Esophagus mucosa (tissue), 1 donor: ENCODE results near the gene ART4. TPM values are rescaled to one million over a fixed set of nuclear protein-coding genes. Genes with fewer than 3 reads are reported as not detected.

Source experiments
- ATAC-seq: fragments of 200-7000 bp; cut with Tn5 transposase; one replicate; pipeline ENCODE4 v1.9.1; 2020
- total RNA-seq: library from RNA; stranded (reverse); gene quantifications from one replicate; pipeline ENCODE4 v1.2.4, GENCODE V29; 2023
- donor health status: DM: yes; HTN: yes; CAD: no.

Gene ART4
- total RNA-seq = 0.08 TPM

DNA sequence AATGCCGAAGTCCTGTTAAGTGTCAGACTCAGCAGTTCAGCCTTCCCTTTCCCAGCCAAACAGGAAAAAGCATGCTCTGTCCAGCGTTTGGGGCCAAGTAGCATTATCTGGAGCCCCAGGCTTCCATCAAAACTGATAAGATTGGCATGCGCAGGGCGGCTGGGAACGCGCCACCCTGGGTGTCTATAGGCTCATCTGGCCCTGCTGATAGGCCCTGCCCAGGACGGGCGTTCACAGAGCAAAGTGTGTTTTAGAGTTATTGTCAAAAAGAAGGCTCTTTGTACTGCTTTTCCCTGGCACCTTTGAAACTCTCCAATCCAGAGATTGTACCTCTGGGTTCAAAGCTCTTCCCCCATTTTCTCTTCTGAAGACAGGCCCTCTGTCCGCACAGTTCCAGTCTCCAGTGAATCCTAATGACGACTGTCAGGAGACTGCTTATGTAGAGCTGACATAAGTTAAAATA, at the start of gene ART4:
Gene ART4 (minus strand): TSS at position 102 of the 463 bp plus-strand sequence. CDS start 413 bp downstream, outside the sequence.
- ATAC-seq = no peak

- peak; percentile 44 for ATAC-seq
Measured at GRCh38 chr12:14892726-14893505, 49.6 kb upstream of the ART4 start.

GRCh38 chr12:14890701-14891100, 47.4 kb upstream of the ART4 start:
- no peak for ATAC-seq

GRCh38 chr12:14886271-14886670, 42.9 kb upstream of the ART4 start:
- ATAC-seq = no peak

GRCh38 chr12:14885718-14886221, 42.4 kb upstream of the ART4 start, which contains the start of gene MGP:
Gene MGP, minus strand, starts transcription at chr12:14885854. Its CDS starts 63 bp downstream, at chr12:14885791.
- peak; percentile 70 for ATAC-seq

DNA sequence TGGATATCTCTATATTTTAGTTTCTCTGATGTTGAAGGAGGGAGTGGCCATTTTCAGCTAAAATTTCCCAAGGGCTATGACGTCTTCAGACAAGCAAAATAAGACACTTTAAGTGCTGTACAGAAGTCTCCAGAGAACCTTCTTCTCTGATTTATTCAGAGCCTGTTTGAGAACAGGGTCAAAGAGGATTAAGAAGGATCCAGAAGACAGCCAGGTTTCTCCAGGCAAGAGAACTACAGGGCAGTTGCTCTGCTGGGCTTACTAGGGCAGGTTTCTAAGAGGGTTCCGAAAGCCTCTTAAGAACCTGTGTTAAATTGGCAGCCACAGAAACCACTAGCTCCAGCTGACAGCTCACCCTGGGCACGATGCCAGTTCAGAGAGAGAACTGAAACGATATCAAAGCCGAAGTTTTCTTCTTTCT, 41.1 kb upstream of the ART4 start:
- ATAC-seq = peak; percentile 67

GRCh38 chr12:14883686-14884085, 40.4 kb upstream of the ART4 start:
- ATAC-seq = no peak

DNA sequence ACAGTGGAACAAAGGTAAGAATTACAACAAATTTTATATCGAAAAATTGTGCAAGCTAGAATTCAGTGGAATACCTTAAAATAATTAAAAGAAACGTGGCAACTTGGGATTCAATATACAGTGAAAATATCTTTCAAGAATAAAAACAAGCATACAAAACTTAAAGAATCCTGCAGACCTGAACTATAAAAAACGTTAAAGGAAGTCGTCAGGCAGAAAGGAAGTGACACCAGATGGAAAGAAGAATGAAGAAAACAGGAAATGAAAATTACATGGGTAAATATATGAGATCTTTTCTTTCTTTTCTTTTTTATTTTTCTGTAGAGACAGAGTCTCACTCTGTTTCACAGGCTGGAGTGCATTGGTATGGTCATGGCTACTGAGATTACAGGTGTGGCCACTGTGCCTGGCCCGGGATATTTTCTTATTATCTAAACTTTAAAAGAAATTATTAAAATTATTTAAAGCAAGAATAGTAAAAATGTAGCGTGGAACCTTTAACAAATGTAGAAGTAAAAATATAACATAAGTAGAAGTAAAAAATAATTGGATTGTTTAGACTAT, 37.6 kb upstream of the ART4 start:
- ATAC-seq = no peak

DNA sequence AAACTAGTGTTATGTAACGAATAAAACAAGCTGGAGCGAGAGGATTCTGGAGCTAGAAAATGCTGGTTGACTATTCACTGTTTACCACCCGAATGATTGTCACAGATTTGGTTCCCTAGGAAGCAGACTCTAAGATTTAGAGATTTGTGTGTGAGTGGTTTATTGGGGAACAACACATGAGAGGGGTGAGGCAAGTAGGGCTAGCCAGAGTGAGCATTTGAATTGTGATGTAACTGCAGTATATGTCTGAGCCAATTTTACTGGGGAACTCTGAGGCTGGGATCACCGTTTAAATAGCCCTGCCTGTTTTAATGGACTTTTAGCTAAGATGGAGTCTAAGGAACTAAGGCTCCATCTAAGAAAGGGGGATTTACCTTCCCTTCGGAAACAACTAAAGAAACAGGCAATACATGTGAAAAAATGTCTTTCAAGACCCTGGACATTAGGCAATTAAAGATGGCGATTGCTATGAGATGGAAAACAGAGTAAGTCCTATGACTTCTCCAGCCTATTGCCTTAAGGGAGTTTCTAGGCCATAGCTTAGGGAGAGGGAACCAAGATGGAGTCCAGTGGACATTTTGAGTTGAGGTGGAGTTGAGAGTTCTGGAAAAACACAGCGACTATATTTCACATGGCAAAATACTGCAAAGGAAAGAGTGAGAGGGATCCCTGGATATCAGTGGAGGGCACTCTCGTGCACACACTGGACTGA, 36.1 kb upstream of the ART4 start:
- no peak for ATAC-seq

DNA sequence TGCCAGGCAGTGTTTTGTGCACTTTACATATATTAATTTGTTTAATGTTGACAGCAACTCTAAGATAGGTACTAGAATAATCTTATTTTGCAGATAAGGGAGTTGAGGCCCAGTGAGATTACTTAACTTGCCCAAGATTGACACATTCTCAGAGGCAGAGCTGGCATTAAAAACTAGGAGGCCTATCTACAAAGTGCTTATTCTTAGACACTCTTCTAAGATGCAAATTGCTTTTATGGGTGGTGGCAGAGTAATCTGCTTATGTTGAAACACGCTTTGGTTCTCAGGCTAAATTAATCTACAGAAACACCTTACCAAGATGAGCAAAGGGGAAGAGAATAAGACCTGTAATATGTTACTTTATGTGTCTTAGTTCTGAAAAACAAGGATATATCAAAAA, 35.2 kb upstream of the ART4 start:
- no peak for ATAC-seq

- no peak for ATAC-seq
Measured at GRCh38 chr12:14876833-14877232, 33.5 kb upstream of the ART4 start.

DNA sequence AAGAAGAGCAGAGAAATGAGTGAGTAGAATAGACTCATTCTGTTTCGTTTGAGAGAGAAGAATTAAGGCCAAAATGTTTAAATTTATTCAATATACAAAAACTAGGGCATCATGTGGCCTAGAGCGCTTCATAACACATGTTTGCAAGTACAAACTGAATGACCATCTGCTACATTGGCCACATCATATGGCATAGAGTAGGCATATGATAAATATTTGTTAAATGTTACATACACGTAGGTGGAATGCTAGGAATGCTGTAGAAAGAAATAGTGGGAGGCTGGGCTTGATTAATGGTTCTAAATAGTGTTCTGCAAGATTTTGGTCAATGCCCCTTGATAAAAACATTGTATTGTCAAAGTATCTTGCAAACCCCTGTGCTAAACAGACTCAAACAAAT, 31.6 kb upstream of the ART4 start:
- ATAC-seq = no peak

DNA sequence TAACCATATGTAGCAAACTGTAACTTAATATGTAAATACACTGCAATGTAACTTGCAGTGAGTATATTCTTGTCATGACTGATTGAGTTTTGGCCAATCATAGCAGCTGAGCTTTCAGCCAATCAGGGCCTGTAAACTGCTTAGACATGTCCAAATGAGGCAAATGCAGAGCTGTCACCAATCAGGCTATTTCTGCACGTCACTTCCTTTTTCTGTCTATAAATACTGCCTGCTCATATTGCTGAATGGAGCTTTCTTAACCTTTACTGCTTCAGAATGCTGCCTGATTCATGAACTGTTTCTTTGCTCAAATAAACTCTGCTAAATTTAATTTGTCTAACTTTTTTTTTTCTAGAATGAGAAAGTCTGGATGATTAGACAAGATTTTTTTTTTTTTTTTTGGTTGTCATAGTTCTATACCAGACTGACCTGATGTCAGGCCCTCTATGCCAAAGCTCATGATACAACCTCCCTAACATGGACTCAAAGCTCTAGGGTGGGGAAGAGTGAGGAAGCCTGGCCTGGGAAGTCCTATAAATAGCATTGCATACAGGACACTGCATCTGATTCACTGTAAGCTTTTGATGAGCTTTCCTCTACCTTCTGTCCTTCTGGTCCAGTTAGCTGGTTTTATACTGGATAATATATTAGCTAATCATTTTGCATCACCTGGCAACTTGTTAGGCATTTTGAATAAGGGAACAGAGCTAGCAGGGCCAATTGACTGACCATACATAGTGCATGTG, 30.3 kb upstream of the ART4 start:
- ATAC-seq = no peak

DNA sequence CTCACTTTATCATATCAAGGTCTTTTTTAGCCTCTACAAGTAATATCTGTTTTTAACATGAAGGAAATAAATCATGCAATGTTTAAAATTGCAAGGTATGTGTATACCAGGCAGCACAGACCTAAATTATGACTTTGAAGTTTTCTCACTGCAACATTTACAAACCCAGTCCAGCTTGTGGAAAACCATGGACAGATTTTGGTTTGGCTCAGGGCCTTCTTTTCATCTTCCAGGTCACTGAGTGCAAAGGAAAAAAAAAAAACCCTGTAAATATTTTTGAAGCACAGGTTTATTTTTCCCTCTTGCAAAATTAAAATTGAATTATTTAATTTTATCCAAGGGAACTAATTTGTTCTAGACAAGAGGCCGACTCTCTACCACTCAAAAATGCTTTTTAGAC, 28.6 kb upstream of the ART4 start:
- ATAC-seq = no peak

DNA sequence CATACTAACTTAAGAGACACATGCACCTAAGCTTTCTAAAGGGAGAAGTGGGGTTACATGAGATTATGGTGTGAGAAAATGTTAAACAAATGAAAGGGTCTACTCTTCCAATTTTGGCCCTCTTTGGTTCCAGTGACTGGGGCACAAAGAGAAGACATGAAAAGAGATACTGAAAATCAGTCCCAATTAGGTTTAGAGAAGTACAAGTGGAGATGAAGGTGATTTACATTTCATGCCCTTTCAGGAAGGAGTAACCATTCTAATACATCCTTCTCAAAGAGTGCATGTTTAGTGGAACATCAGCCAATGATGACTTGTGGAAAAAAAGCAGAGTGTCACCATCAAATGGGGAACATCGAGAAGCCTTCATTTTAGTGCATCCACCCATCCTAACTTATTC, 27.9 kb upstream of the ART4 start:
- ATAC-seq = no peak

DNA sequence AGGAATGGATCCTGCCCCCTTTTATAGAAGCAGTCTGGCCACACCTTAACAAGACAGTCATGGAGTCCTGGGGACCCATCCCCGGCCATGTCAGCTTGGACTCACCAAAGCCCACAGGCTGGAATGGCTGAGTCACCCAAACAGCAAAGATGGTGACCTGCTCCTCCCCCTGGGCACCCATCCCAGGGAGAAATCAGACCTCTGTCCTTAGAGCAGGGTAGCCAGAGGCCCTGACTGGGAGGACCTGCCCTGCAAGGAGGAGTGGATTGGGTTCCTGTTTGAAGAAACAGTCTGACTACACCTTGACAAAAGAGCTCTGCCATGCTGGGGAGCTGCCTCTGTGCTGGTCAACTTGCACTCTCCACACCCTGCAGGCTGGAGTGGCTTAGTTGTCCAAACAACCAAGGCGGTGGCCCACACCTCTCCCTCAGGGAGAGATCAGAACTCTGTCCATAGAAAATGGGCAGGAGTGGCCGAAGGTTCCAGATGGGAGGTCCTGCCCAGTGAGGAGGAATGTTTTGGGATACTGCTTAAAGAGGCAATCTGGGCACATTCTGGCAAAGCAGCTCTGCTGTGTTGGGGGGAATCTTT, 25.7 kb upstream of the ART4 start:
- peak; percentile 96 for ATAC-seq

DNA sequence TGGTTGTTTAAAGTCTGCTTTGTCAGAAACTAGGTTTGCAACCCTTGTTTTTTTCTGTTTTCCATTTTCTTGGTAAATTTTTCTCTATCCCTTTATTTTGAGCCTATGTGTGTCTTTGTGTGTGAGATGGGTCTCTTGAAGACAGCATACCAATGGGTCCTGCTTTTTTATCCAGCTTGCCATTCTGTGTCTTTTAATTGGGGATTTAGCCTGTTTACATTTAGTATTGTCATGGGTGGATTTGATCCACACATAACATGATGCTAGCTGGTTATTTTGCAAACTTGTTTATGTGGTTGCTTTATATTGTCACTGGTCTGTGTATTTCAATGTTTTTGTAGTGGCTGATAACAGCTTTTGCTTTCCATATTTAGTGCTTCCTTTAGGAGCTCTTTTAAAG, 17.2 kb upstream of the ART4 start:
- no peak for ATAC-seq

DNA sequence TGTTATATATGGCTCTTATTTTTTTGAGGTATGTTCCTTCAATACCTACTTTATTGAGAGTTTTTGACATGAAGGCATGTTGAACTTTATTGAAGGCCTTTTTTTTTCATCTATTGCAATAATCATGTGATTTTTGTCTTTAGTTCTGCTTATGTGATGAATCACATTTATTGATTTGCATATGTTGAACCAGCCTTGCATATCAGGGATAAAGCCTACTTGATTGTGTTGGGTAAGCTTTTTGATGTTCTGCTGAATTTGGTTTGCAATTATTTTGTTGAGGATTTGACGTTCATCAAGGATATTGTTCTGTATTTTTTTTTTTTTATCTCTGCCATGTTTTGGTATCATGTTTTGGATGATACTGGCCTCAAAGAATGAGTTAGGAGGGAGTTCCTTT, 15.2 kb upstream of the ART4 start:
- no peak for ATAC-seq

- no peak for ATAC-seq
Measured at GRCh38 chr12:14854586-14855183, 11.4 kb upstream of the ART4 start.

- ATAC-seq = no peak
Measured at GRCh38 chr12:14853961-14854360, 10.6 kb upstream of the ART4 start.

- no peak for ATAC-seq
Measured at GRCh38 chr12:14852880-14853279, 9.6 kb upstream of the ART4 start.
